Kidney epithelial cell (primary cell): ENCODE measurements around the gene RGS7. TPM values are rescaled to one million over a fixed set of nuclear protein-coding genes. Genes with fewer than 3 reads are reported as not detected.

Source experiments
- DNase-seq: peaks from one replicate; pipeline ENCODE4 v3.0.0-alpha.2; 2010; ENCODE audit warnings: low read depth
- H3K27me3 ChIP-seq: 2 replicates; pipeline ENCODE4 v1.6.0; 2011; ENCODE audit warnings: low read length; ENCODE audit not compliant: control insufficient read depth, insufficient read depth
- H3K36me3 ChIP-seq: 2 replicates; pipeline ENCODE4 v1.5.1; 2011; ENCODE audit warnings: low read length; ENCODE audit not compliant: control insufficient read depth, insufficient read depth
- H3K4me3 ChIP-seq: 2 replicates; pipeline ENCODE4 v1.5.1; 2011; ENCODE audit warnings: low read depth, mild to moderate bottlenecking, control low read depth, low read length
- CTCF ChIP-seq: IDR thresholded peaks from 2 replicates; pipeline ENCODE4 v1.5.1; 2011; ENCODE audit warnings: mild to moderate bottlenecking, moderate library complexity, low read length, control low read depth, inconsistent platforms; ENCODE audit not compliant: insufficient read depth, poor library complexity, severe bottlenecking
- total RNA-seq: library from RNA; depleted of rRNA; stranded (reverse); fragments of >200 nt; gene quantifications from 2 replicates; pipeline ENCODE4 v1.2.3, GENCODE V29; 2015

The RGS7 gene
- total RNA-seq, 1 donor from 2014 or later, result 1.5 TPM

GRCh38 chr1:240935920-240936319 is 421.1 kb downstream of the RGS7 start:
- no peak for DNase-seq
- TF ChIP-seq CTCF, result no peak
- H3K36me3 ChIP-seq, result no peaks in the 10 kb centered on the region
- no peak overlapping the region for H3K4me3 ChIP-seq
- H3K27me3 ChIP-seq, result no peaks in the 10 kb centered on the region

GRCh38 chr1:240931031-240931430 is 426.0 kb downstream of the RGS7 start:
- TF ChIP-seq CTCF, result no peak
- no peak overlapping the region for H3K4me3 ChIP-seq
- H3K27me3 ChIP-seq, result no peaks in the 10 kb centered on the region
- DNase-seq, result no peak
- no peaks in the 10 kb centered on the region for H3K36me3 ChIP-seq

GRCh38 chr1:240928265-240928664 is 428.7 kb downstream of the RGS7 start:
- Histone ChIP-seq H3K4me3 (no peak overlapping the region), H3K27me3 (no peaks in the 10 kb centered on the region), H3K36me3 (no peaks in the 10 kb centered on the region)
- TF ChIP-seq CTCF, result no peak
- no peak for DNase-seq

GRCh38 chr1:240927821-240928220 is 429.2 kb downstream of the RGS7 start:
- Histone ChIP-seq H3K36me3 (no peaks in the 10 kb centered on the region), H3K27me3 (no peaks in the 10 kb centered on the region)
- DNase-seq, result no peak

GRCh38 chr1:240925273-240925672 is 431.7 kb downstream of the RGS7 start:
- no peak for DNase-seq
- Histone ChIP-seq H3K36me3 (no peaks in the 10 kb centered on the region), H3K27me3 (no peaks in the 10 kb centered on the region), H3K4me3 (no peak overlapping the region)
- TF ChIP-seq CTCF, result no peak

More at GRCh38 chr1:240927821-240928220, 429.2 kb downstream of the RGS7 start:
- no peak for TF ChIP-seq CTCF
- no peak overlapping the region for H3K4me3 ChIP-seq

- TF ChIP-seq CTCF, result no peak
- DNase-seq, result no peak
Measured at GRCh38 chr1:240917976-240918375, 439.0 kb downstream of the RGS7 start.

More at GRCh38 chr1:240917976-240918375, 439.0 kb downstream of the RGS7 start:
- Histone ChIP-seq H3K36me3 (no peaks in the 10 kb centered on the region), H3K4me3 (no peak overlapping the region), H3K27me3 (no peaks in the 10 kb centered on the region)
